Astrocyte of the cerebellum (primary cell): ENCODE data around the gene NDEL1.

Source experiments
- DNase-seq: peaks from one replicate; pipeline ENCODE4 v3.0.0-alpha.2; 2011; ENCODE audit warnings: low read depth
- H3K4me3 ChIP-seq: 2 replicates; pipeline ENCODE4 v1.5.1; 2011; ENCODE audit warnings: mild to moderate bottlenecking, low read depth, low read length, moderate library complexity
- CTCF ChIP-seq: IDR thresholded peaks from 2 replicates; pipeline ENCODE4 v1.5.1; 2012; ENCODE audit warnings: low read length, low read depth, moderate library complexity, mild to moderate bottlenecking; ENCODE audit errors: missing control alignments
- in situ Hi-C: cut with HindIII; loops from 2 replicates; pipeline ENCODE4 v1.10.0; 2017; ENCODE audit warnings: low sequenced_read_pairs

The NDEL1 gene

GRCh38 chr17:8481703-8482102, 46.0 kb downstream of the NDEL1 start:
- TF ChIP-seq CTCF, result no peak
- no peak overlapping the region for H3K4me3 ChIP-seq
- in situ Hi-C loops, result no loop called here
- no peak for DNase-seq

GRCh38 chr17:8482546-8482945, 46.9 kb downstream of the NDEL1 start:
- DNase-seq, result no peak
- H3K4me3 ChIP-seq, result no peak overlapping the region
- in situ Hi-C loops, result no loop called here
- no peak for TF ChIP-seq CTCF

- TF ChIP-seq CTCF, result no peak
- in situ Hi-C loops, result no loop called here
- DNase-seq, result no peak
- no peak overlapping the region for H3K4me3 ChIP-seq
These were observed 48.8 kb downstream of the NDEL1 start for GRCh38 chr17:8484465-8484864.

GRCh38 chr17:8485491-8485890, 49.8 kb downstream of the NDEL1 start:
- H3K4me3 ChIP-seq, result no peak overlapping the region
- in situ Hi-C loops, result no loop called here
- no peak for DNase-seq
- no peak for TF ChIP-seq CTCF

- in situ Hi-C loops, result no loop called here
- no peak for TF ChIP-seq CTCF
- no peak overlapping the region for H3K4me3 ChIP-seq
- no peak for DNase-seq
These were observed 51.5 kb downstream of the NDEL1 start for GRCh38 chr17:8487130-8487645.

GRCh38 chr17:8487743-8488142, 52.1 kb downstream of the NDEL1 start:
- no peak for TF ChIP-seq CTCF
- in situ Hi-C loops, result no loop called here
- DNase-seq, result no peak
- H3K4me3 ChIP-seq, result no peak overlapping the region

- DNase-seq, result no peak
- no peak for TF ChIP-seq CTCF
- in situ Hi-C loops, result no loop called here
- H3K4me3 ChIP-seq, result no peak overlapping the region
These were observed 52.8 kb downstream of the NDEL1 start for GRCh38 chr17:8488491-8488890.
